GM23338 (cell line): ENCODE data around the gene RAB40B. TPM values are rescaled to one million over a fixed set of nuclear protein-coding genes. Genes with fewer than 3 reads are reported as not detected.

Experiments
- ATAC-seq: fragments of 200-7000 bp; cut with Tn5 transposase; 3 replicates; pipeline ENCODE4 v1.9.1; 2020
- DNase-seq: peaks from one replicate; pipeline ENCODE4 v3.0.0-alpha.2; 2015; ENCODE audit warnings: low spot score
- H2AFZ ChIP-seq: fragments of 200-600 bp; sonication (generic); 2 replicates; pipeline ENCODE4 v1.8.0; 2016; ENCODE audit warnings: antibody characterized with exemption, mild to moderate bottlenecking, moderate library complexity
- H3F3A ChIP-seq: fragments of 200-600 bp; sonication (generic); replicated peaks from 2 replicates; pipeline ENCODE4 v1.8.0; 2017; ENCODE audit warnings: antibody characterized with exemption, mixed run types, low read depth
- H3K27ac ChIP-seq: fragments of 200-600 bp; sonication (generic); 2 replicates; pipeline ENCODE4 v1.6.1; 2016; ENCODE audit warnings: low read depth
- H3K27me3 ChIP-seq: fragments of 200-600 bp; sonication (generic); 2 replicates; pipeline ENCODE4 v1.8.0; 2016; ENCODE audit warnings: mild to moderate bottlenecking, mixed run types, moderate library complexity; ENCODE audit not compliant: insufficient read depth
- H3K36me3 ChIP-seq: fragments of 200-600 bp; sonication (generic); 2 replicates; pipeline ENCODE4 v1.8.0; 2016; ENCODE audit warnings: mild to moderate bottlenecking; ENCODE audit not compliant: insufficient read depth
- H3K4me1 ChIP-seq: fragments of 200-600 bp; sonication (generic); 2 replicates; pipeline ENCODE4 v1.8.0; 2016; ENCODE audit warnings: mild to moderate bottlenecking, moderate library complexity; ENCODE audit not compliant: insufficient read depth
- H3K4me2 ChIP-seq: fragments of 200-600 bp; sonication (generic); 2 replicates; pipeline ENCODE4 v1.7.1; 2017; ENCODE audit warnings: mixed run types
- H3K4me3 ChIP-seq: fragments of 200-600 bp; sonication (generic); 2 replicates; pipeline ENCODE4 v1.6.1; 2016; ENCODE audit warnings: mixed run types
- H3K79me2 ChIP-seq: fragments of 200-600 bp; sonication (generic); replicated peaks from 2 replicates; pipeline ENCODE4 v1.8.0; 2017; ENCODE audit warnings: mild to moderate bottlenecking; ENCODE audit not compliant: insufficient read depth
- H3K9me2 ChIP-seq: fragments of 200-600 bp; sonication (generic); 2 replicates; pipeline ENCODE4 v1.8.0; 2017; ENCODE audit not compliant: insufficient read depth
- H4K20me1 ChIP-seq: fragments of 200-600 bp; sonication (generic); replicated peaks from 2 replicates; pipeline ENCODE4 v1.8.0; 2017; ENCODE audit warnings: mild to moderate bottlenecking; ENCODE audit not compliant: insufficient read depth
- H3K27ac Mint-ChIP-seq: 2 replicates; pipeline ENCODE4 v1.8.0; 2020; ENCODE audit warnings: inconsistent platforms, mild to moderate bottlenecking, moderate library complexity, mixed read lengths
- H3K27me3 Mint-ChIP-seq: 3 replicates; pipeline ENCODE4 v1.8.0; 2022; ENCODE audit warnings: low read depth, mild to moderate bottlenecking, moderate library complexity, mixed read lengths, inconsistent platforms; ENCODE audit not compliant: insufficient read depth, poor library complexity
- H3K36me3 Mint-ChIP-seq: 3 replicates; pipeline ENCODE4 v1.8.0; 2021; ENCODE audit warnings: low read depth, mild to moderate bottlenecking, inconsistent platforms, moderate library complexity, mixed read lengths
- H3K4me1 Mint-ChIP-seq: 3 replicates; pipeline ENCODE4 v1.8.0; 2020; ENCODE audit warnings: mild to moderate bottlenecking, inconsistent platforms, mixed read lengths
- H3K4me3 Mint-ChIP-seq: 3 replicates; pipeline ENCODE4 v1.8.0; 2021; ENCODE audit warnings: moderate library complexity, mild to moderate bottlenecking, inconsistent platforms, mixed read lengths
- H3K9me3 Mint-ChIP-seq: 3 replicates; pipeline ENCODE4 v1.8.0; 2020; ENCODE audit warnings: moderate library complexity, mild to moderate bottlenecking, inconsistent platforms, mixed read lengths
- JUNB ChIP-seq: IDR thresholded peaks from one replicate; pipeline ENCODE4 v1.6.1; 2016; ENCODE audit warnings: antibody characterized with exemption; ENCODE audit not compliant: unreplicated experiment
- POLR2AphosphoS5 ChIP-seq: IDR thresholded peaks from 2 replicates; pipeline ENCODE4 v1.6.1; 2016; ENCODE audit warnings: antibody characterized with exemption, low read depth
- STAT1 ChIP-seq: IDR thresholded peaks from one replicate; pipeline ENCODE4 v1.6.1; 2016; ENCODE audit warnings: antibody characterized with exemption; ENCODE audit not compliant: unreplicated experiment
- ZNF331 ChIP-seq: fragments of 250-450 bp; sonication (Bioruptor Pico); IDR thresholded peaks from 2 replicates; pipeline ENCODE4 v1.5.0; 2020; ENCODE audit warnings: low read depth, mild to moderate bottlenecking, moderate library complexity
- ZNF462 ChIP-seq: fragments of 250-450 bp; sonication (Bioruptor Pico); IDR thresholded peaks from 2 replicates; pipeline ENCODE4 v1.5.0; 2020; ENCODE audit warnings: mild to moderate bottlenecking, moderate library complexity
- polyA plus RNA-seq: library from polyadenylated mRNA; unstranded; fragments of >200 nt; fragmentation: Nextera tagmentation; extraction: Ambion mirVana; gene quantifications from 2 replicates; pipeline ENCODE4 v1.2.1, GENCODE V29; 2016
- total RNA-seq: library from RNA; depleted of rRNA; stranded (reverse); fragments of >200 nt; shearing (Covaris generic); gene quantifications from 2 replicates; pipeline ENCODE4 v1.2.3, GENCODE V29; 2014
- TF ChIP-seq, protein P1 (sequence below): IDR thresholded peaks from one replicate; pipeline ENCODE4 v1.6.1; 2018; ENCODE audit warnings: antibody characterized with exemption; ENCODE audit not compliant: unreplicated experiment

RAB40B gene
- total and polyA plus RNA-seq, 2 experiments from 2014 or later: 4.2 to 5.2 TPM

GRCh38 chr17:82678265-82678891 is 20.1 kb downstream of the RAB40B start (continued):
- no peak for TF ChIP-seq ZNF462 (CRISPR knock-in tag)
- TF ChIP-seq STAT1: no peak
- no peak for TF ChIP-seq ZNF331 (CRISPR knock-in tag)
- no peak for TF ChIP-seq JUNB

DNA sequence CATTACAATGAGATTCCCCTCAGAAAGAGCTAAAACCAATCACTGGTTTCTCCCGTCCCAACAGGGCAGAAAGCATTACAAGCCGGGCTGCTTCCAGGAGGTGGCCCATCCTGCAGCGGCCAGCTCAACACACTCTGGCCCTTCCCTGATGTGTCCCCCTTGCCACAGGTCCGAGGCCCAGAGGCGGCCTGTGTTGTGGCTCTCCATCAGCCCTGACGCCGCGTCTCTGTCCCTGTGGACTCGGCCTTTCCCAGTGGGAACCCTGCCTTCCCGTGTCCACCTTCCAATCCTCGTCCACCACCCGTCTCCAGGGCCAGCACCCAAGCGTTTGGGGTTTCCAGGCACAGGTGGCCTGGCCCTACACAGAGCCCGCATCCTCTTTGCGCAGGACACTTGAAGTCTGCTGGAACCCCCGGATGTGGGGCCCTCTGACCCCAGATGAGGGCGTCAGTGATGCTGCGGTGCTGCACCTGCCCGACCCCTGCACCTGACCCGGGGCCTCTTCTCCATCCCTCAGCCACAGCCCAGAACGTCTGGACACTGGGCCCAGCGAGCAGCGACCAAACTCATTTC is 21.1 kb downstream of the RAB40B start:
- peaks cover 7% of the 10 kb centered on the region for H3K27me3 Mint-ChIP-seq
- Histone ChIP-seq H3K36me3 (no peaks in the 10 kb centered on the region), H3K4me1 (no peaks in the 10 kb centered on the region), H3K27me3 (no peaks in the 10 kb centered on the region), H3K79me2 (no peaks in the 10 kb centered on the region), H3K9me2 (no peaks in the 10 kb centered on the region), H3K4me2 (no peak overlapping the region), H3F3A (no peaks in the 10 kb centered on the region), H3K4me3 (no peak overlapping the region), H2AFZ (no peak overlapping the region), H3K27ac (no peak overlapping the region), H4K20me1 (no peaks in the 10 kb centered on the region)
- ATAC-seq (no peak; the same call in 2 of the 3 replicates), DNase-seq (no peak)
- H3K9me3 Mint-ChIP-seq: peaks cover 9% of the 10 kb centered on the region; the same call in 2 of the 3 replicates
- no peaks in the 10 kb centered on the region; the same call in 2 of the 3 replicates for H3K36me3 Mint-ChIP-seq
- H3K4me3 Mint-ChIP-seq: no peak overlapping the region
- no peaks in the 10 kb centered on the region for H3K4me1 Mint-ChIP-seq
- H3K27ac Mint-ChIP-seq: no peak overlapping the region
- no peak for TF ChIP-seq STAT1
- TF ChIP-seq, protein P1, sequence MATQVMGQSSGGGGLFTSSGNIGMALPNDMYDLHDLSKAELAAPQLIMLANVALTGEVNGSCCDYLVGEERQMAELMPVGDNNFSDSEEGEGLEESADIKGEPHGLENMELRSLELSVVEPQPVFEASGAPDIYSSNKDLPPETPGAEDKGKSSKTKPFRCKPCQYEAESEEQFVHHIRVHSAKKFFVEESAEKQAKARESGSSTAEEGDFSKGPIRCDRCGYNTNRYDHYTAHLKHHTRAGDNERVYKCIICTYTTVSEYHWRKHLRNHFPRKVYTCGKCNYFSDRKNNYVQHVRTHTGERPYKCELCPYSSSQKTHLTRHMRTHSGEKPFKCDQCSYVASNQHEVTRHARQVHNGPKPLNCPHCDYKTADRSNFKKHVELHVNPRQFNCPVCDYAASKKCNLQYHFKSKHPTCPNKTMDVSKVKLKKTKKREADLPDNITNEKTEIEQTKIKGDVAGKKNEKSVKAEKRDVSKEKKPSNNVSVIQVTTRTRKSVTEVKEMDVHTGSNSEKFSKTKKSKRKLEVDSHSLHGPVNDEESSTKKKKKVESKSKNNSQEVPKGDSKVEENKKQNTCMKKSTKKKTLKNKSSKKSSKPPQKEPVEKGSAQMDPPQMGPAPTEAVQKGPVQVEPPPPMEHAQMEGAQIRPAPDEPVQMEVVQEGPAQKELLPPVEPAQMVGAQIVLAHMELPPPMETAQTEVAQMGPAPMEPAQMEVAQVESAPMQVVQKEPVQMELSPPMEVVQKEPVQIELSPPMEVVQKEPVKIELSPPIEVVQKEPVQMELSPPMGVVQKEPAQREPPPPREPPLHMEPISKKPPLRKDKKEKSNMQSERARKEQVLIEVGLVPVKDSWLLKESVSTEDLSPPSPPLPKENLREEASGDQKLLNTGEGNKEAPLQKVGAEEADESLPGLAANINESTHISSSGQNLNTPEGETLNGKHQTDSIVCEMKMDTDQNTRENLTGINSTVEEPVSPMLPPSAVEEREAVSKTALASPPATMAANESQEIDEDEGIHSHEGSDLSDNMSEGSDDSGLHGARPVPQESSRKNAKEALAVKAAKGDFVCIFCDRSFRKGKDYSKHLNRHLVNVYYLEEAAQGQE: no peak
- TF ChIP-seq JUNB: no peak
- TF ChIP-seq POLR2AphosphoS5: no peak
